ENCODE measurements around the gene BEAN1.

DNA sequence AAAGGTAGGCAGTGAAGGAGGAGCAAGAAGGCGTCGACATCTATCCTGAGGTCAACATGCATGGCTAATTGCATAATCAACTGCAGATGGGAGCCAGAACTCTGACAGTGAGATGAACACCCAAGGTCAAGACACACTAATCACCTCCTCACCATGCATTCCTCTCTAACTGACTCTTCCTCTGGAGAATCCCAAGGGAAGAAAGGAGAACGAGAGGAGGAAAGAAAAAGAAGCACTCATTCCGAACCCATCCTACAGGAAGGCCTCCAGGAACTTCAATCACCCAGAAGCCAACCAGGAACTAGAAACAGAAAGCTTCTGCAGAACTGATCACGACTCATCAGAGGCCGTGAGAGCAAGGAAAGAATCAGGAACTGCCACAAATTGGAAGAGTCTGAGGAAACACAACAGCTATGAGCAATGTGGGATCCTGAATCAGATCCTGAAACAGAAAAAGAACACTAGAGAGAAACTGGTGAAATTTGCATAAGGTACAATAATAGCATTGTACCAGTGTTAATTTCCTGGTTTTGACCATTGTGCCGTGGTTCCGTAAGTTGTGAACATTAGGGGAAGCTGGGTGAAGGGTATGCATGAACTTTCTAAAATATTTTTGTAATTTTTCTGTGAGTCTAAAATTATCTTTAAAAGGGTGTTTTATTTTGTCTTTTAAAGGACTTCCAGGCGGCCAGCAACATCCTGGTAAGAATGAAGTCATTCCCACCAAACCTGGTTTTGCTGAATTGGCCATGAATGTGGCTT is 10.0 kb upstream of the BEAN1 start:
- TF ChIP-seq, protein P1, sequence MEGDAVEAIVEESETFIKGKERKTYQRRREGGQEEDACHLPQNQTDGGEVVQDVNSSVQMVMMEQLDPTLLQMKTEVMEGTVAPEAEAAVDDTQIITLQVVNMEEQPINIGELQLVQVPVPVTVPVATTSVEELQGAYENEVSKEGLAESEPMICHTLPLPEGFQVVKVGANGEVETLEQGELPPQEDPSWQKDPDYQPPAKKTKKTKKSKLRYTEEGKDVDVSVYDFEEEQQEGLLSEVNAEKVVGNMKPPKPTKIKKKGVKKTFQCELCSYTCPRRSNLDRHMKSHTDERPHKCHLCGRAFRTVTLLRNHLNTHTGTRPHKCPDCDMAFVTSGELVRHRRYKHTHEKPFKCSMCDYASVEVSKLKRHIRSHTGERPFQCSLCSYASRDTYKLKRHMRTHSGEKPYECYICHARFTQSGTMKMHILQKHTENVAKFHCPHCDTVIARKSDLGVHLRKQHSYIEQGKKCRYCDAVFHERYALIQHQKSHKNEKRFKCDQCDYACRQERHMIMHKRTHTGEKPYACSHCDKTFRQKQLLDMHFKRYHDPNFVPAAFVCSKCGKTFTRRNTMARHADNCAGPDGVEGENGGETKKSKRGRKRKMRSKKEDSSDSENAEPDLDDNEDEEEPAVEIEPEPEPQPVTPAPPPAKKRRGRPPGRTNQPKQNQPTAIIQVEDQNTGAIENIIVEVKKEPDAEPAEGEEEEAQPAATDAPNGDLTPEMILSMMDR (conservative IDR thresholded peaks at IDR 0.05 in 1 of 2, IDR thresholded peaks at IDR 0.05 in 1 of 2; ENCODE audit: low read depth in 1 of 2, low read length in 2 of 2) = no peak
- TF ChIP-seq EZH2 (IDR thresholded peaks at IDR 0.05; ENCODE audit: low read length, missing control alignments) = no peak

Measured in fibroblast of lung (primary cell).